Uterus (tissue), 4 donors: Measurements from ENCODE around the gene TRAFD1. TPM values are rescaled to one million over a fixed set of nuclear protein-coding genes. Genes with fewer than 3 reads are reported as not detected.

ENCODE experiments used
- DNase-seq, 2 donors: peaks; one replicate each; pipeline ENCODE4 v3.0.0-alpha.2; 2019 to 2020
- H3K27ac ChIP-seq, 2 donors: fragments of 200-600 bp; sonication (generic); 1 replicate in 1 of 2; 2 replicates in 1 of 2; pipeline ENCODE4 v1.5.1; 2016 to 2018
- H3K27me3 ChIP-seq, 2 donors: fragments of 200-600 bp; sonication (generic); one replicate each; pipeline ENCODE4 v1.5.1; 2018 to 2019; ENCODE audit warnings: control low read depth in 1 of 2
- H3K36me3 ChIP-seq, 2 donors: fragments of 200-600 bp; sonication (generic); one replicate each; pipeline ENCODE4 v1.5.1; 2019; ENCODE audit warnings: control low read depth in 1 of 2
- H3K4me1 ChIP-seq, 2 donors: fragments of 200-600 bp; sonication (generic); one replicate each; pipeline ENCODE4 v1.5.1; 2018 to 2019; ENCODE audit warnings: control low read depth in 1 of 2
- H3K4me3 ChIP-seq, 2 donors: fragments of 200-600 bp; sonication (generic); 1 replicate in 1 of 2; 2 replicates in 1 of 2; pipeline ENCODE4 v1.5.1; 2018 to 2019; ENCODE audit warnings: mild to moderate bottlenecking in 1 of 2
- H3K9me3 ChIP-seq, 2 donors: fragments of 200-600 bp; sonication (generic); one replicate each; pipeline ENCODE4 v1.5.1; 2019; ENCODE audit warnings: control low read depth in 1 of 2
- POLR2A ChIP-seq, 2 donors: fragments of 450-650 bp; IDR thresholded peaks; one replicate each; pipeline ENCODE4 v1.6.1; 2016; ENCODE audit warnings: antibody characterized with exemption in 2 of 2, mild to moderate bottlenecking in 1 of 2, moderate library complexity in 1 of 2
- intact Hi-C: fragments of 100-400 bp; cut with DNase I; formaldehyde crosslinking; loops from one replicate; pipeline ENCODE4 v1.15.1; 2023; ENCODE audit warnings: low total_unique reads
- total RNA-seq, 4 donors: library from RNA; depleted of rRNA in 3 of 4; stranded (reverse); fragments of >200 nt in 3 of 4; gene quantifications; one replicate each; pipeline versions ENCODE4 v1.1.0 to v1.2.4, GENCODE V29; 2014 to 2023
- TF ChIP-seq, protein P1 (sequence below), 4 experiments: fragments of 200-600 bp in 2 of 4; fragments of 450-650 bp in 2 of 4; sonication (generic) in 2 of 4; IDR thresholded peaks; one replicate each; pipeline ENCODE4 v1.5.1; 2016 to 2019; ENCODE audit warnings: antibody characterized with exemption in 4 of 4, mild to moderate bottlenecking in 2 of 4, moderate library complexity in 1 of 4
- donor health status: DM: yes; HTN: yes; CAD: no.

Gene TRAFD1
- total RNA-seq, 4 donors from 2014 or later, result 29.1 to 51.6 (median 34.4) TPM

DNA sequence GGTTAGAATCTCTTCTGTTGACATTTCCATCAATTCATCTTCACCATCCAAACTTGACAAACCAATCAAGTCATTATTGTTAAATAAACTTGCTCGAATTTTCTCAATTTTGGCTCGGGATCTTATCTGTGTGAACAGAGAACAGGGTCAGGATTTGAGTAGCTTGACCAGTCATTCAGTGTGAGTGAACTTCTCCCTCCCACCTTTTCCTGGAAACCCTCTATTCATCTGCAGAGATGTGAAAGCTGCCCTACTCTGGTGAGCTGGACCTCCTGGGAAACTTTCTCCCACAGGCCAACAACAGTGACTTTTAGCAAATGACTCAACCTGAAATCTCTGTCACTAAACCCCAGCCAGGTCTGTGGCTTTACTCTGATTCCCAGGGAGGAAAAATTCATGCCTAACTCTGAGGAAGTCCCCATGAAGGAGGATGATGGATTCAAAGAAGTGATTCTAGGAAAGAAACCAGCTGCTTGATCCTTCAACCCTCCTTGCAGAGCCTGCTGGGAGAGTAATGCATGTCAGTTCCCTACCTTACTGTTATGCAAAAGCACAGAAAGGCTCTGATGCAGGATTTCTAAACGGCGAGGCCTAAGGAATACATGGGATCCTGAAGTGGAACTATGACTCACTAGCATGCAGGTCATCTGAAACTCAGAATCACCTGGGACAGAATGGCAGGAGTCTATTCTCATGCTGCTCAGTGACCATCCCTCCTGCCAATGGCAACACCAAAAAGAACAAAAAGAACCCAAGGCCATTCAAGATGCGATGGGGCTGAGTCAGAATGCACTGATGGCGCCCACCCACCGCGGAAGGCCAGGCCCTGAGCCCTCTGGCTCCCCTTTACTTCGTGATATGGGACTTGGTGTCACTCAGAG lies 58.0 kb downstream of the TRAFD1 start:
- DNase-seq, result no peak
- Histone ChIP-seq H3K27ac (no peak overlapping the region), H3K4me1 (no peaks in the 10 kb centered on the region), H3K4me3 (no peak overlapping the region), H3K36me3 (no peaks in the 10 kb centered on the region), H3K9me3 (no peaks in the 10 kb centered on the region), H3K27me3 (no peaks in the 10 kb centered on the region)
- TF ChIP-seq, protein P1, sequence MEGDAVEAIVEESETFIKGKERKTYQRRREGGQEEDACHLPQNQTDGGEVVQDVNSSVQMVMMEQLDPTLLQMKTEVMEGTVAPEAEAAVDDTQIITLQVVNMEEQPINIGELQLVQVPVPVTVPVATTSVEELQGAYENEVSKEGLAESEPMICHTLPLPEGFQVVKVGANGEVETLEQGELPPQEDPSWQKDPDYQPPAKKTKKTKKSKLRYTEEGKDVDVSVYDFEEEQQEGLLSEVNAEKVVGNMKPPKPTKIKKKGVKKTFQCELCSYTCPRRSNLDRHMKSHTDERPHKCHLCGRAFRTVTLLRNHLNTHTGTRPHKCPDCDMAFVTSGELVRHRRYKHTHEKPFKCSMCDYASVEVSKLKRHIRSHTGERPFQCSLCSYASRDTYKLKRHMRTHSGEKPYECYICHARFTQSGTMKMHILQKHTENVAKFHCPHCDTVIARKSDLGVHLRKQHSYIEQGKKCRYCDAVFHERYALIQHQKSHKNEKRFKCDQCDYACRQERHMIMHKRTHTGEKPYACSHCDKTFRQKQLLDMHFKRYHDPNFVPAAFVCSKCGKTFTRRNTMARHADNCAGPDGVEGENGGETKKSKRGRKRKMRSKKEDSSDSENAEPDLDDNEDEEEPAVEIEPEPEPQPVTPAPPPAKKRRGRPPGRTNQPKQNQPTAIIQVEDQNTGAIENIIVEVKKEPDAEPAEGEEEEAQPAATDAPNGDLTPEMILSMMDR (IDR thresholded peaks at IDR 0.05), result no peak
- TF ChIP-seq POLR2A (IDR thresholded peaks at IDR 0.05), result no peak
- intact Hi-C loops, result no loop called here

DNA sequence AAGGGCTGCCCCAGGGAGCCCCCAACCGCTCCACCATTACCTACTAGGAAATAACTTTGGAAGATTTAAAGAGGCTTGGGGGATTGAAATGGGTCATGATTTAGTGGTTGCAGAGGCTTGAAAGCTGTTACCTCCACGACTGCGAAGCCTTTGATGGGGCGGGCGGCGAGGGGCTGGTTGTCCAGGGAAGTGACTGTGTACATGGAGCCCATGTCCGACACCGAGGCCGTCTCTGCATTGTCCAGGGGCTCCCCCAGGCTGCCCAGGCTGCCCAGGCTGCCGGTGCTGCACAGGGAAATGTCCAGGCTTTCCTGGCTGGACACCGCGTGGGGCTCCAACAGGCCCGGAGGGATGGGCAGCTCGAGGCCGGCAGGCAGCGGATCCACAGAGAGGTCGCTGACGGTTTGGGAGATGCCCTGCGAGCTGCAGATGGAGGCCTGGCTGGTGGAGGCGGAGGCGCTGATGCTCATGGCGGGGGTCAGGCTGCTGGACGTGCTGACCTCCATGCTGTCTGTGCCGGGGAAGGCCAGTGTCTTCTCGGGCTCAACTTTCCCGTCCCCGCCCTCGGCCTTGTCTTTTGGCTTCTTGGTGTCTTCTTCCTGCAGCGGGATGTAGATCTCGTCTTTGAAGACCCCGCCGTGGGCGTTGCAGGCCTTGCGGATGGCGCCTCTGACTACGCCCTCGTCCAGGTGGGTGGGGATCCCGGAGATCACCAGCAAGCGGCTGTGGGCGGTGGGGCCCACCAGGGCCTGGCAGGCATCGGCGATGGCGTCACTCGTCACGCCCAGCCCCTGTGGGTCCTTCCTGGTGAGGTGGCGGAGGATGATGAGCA lies 58.9 kb downstream of the TRAFD1 start:
- TF ChIP-seq, protein P1 (IDR thresholded peaks at IDR 0.05), result no peak
- TF ChIP-seq POLR2A (IDR thresholded peaks at IDR 0.05), result no peak
- intact Hi-C loops, result no loop called here
- H3K27me3 ChIP-seq, result no peaks in the 10 kb centered on the region
- no peak overlapping the region for H3K4me3 ChIP-seq
- H3K9me3 ChIP-seq, result no peaks in the 10 kb centered on the region
- no peak overlapping the region for H3K27ac ChIP-seq
- DNase-seq, result no peak
- H3K36me3 ChIP-seq, result no peaks in the 10 kb centered on the region
- H3K4me1 ChIP-seq, result no peaks in the 10 kb centered on the region

DNA sequence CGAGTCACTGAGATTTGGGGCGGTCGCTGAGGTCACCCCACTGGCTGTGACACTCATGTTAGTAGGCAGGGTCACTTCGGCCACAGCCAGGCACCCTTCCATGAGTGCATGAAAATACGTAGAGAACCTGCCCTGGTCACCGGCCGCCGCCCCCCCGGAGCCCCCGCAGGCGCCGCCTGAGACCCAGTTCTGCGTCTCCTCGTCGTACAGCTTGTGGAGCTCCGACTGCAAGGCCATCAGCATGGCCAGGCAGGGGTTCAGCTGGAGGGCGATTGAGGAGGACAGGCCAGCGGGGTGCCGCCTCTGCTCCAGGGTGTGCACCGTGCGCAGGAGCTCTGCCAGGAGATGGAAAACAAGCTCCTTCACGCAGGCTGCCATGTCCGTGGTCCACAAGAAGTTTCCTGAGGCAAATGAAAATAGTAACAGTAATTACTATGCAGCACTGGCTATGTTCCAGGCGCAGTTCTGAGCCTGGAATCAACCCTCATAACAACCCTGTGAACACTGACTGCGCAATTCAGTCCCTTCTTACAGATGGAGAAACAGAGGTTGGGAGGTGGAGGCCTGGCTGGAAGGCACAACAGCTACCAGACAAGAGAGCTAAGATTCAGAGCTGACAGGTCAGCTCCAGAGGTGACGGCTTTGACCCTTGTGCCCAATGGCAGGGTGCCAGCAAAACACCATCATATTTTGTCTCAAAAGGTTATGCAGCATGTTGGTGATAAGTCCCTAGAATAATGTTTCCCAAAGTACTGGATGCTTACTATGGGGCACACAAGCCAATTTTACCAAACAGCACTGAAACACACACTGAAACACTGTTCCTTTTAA lies 59.9 kb downstream of the TRAFD1 start:
- intact Hi-C loops, result no loop called here
- no peaks in the 10 kb centered on the region for H3K4me1 ChIP-seq
- H3K9me3 ChIP-seq, result no peaks in the 10 kb centered on the region
- no peak for DNase-seq
- no peaks in the 10 kb centered on the region for H3K36me3 ChIP-seq
- H3K27ac ChIP-seq, result no peak overlapping the region
- TF ChIP-seq, protein P1 (IDR thresholded peaks at IDR 0.05), result no peak
- no peak for TF ChIP-seq POLR2A (IDR thresholded peaks at IDR 0.05)
- H3K4me3 ChIP-seq, result no peak overlapping the region
- no peaks in the 10 kb centered on the region for H3K27me3 ChIP-seq

DNA sequence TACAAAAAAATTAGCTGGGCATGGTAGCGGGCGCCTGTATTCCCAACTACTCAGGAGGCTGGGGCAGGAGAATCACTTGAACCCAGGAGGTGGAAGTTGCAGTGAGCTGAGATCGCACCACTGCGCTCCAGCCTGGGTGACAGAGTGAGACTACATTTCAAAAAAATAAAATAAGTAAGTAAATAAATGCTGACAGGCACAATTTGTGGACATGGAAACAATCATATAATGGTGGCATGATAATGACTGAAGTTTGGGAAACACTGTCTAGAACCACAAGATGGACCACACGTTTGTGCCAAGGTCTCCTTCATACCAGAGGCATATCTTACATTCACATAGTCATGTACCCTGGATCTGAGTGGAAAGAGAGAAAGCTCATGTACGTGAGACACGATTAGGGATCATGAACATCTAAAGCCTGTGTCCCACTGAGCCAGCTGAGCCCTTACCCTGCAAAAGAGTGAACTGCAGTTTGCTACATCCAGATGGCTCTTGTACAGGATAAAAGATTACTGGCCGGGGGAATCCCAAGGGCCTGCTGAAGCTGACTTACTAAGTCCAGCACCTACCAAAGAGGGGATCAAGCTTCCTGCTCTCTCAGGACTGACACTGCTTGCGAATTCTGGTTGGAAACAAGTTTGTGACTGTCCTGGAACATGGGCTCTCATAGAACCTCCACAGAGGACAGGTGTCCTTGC lies 62.9 kb downstream of the TRAFD1 start:
- Histone ChIP-seq H3K4me3 (no peak overlapping the region), H3K9me3 (no peaks in the 10 kb centered on the region), H3K27ac (no peak overlapping the region), H3K27me3 (no peaks in the 10 kb centered on the region), H3K4me1 (no peaks in the 10 kb centered on the region), H3K36me3 (no peaks in the 10 kb centered on the region)
- no peak for TF ChIP-seq POLR2A (IDR thresholded peaks at IDR 0.05)
- TF ChIP-seq, protein P1 (IDR thresholded peaks at IDR 0.05), result no peak
- intact Hi-C loops, result no loop called here
- DNase-seq, result no peak
